GM19351 (cell line): ENCODE measurements around the gene KCNH1.
A peak's percentile ranks its signal among the peaks of the same experiment; 100 is the strongest.
"Not testable (repeated sequence)": the region's sequence is repeated elsewhere in the genome, so short reads cannot be mapped to it uniquely, and the experiment has no call there.

Experiments used
- ATAC-seq: cut with Tn5 transposase; IDR thresholded peaks from one replicate; pipeline ENCODE4 v1.9.1; 2021; ENCODE audit warnings: mild to moderate bottlenecking, moderate library complexity; ENCODE audit not compliant: unreplicated experiment

Gene KCNH1

DNA sequence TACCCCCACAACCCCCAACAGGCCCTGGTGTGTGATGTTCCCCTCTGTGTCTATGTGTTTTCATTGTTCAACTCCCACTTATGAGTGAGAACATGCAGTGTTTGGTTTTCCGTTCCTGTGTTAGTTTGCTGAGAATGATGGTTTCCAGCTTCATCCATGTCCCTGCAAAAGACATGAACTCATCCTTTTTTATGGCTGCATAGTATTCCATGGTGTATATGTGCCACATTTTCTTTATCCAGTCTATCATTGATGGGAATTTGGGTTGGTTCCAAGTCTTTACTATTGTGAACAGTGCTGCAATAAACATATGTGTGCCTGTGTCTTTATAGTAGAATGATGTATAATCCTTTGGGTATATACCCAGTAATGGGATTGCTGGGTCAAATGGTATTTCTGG is 122.8 kb downstream of the KCNH1 start:
- ATAC-seq, result not testable (repeated sequence)

DNA sequence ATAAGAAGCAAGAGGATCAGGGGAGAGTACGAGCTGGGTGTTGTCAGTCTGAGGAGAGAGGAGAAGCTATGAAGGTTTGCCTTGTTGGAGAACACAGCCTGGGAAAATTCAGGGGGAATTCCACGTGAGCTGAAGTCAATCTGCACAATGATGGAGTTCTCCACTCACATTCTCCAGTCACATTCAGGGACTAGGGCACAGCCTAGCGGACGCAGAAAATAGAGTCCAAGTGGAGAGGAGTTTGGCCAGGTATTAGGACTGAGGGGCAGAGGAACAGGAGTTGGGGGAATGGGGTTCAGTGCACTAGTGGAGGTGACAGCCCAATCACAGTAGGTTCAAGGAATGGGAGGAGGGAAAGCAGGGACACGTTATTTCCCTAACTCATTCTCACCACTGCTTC is 124.0 kb downstream of the KCNH1 start:
- ATAC-seq, result no peak

DNA sequence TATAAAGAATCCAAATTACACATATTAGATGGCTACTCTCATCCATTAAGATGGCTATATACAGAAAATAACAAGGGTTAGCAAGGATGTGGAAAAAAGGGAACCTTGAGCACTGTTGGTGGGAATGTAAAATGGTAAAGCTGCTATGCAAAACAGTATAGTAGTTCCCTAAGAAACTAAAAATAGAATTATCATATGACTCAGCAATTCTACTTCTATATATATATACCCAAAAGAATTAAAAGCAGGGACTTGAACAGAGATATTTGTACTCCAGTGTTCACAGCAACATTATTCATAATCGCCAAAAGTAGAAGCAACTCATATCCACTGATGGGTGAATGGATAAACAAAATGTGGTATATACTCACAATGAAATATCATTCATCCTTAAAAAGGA is 126.1 kb downstream of the KCNH1 start:
- no peak for ATAC-seq

DNA sequence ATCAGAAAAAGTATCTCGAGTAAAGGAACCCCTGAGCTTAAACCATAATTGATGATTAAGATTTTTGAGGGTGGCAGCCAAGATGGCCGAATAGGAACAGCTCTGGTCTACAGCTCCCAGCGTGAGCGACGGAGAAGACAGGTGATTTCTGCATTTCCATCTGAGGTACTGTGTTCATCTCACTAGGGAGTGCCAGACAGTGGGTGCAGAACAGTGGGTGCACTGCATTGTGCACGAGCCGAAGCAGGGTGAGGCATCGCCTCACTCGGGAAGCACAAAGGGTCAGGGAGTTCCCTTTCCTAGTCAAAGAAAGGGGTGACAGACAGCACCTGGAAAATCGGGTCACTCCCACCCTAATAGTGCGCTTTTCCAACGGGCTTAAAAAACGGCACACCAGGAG is 138.0 kb downstream of the KCNH1 start:
- not testable (repeated sequence) for ATAC-seq

DNA sequence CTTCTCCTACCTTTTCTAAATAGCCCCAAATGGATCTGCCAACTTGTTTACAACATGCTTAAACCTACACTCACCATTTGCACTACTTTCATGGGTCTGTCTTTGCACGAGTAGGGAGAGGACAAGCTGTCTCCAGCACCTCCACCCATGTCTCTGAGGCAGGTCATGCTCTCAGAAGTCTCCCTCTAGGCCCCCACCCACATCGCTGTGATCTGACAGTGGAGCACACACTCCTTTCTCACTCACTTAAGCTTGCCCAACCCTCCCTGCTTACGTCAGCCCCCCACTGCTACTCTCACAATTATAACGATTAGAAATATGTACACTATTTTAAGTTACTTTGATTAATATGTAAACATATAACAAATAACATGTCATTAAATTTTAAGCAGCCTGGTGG is 141.1 kb downstream of the KCNH1 start:
- no peak for ATAC-seq

DNA sequence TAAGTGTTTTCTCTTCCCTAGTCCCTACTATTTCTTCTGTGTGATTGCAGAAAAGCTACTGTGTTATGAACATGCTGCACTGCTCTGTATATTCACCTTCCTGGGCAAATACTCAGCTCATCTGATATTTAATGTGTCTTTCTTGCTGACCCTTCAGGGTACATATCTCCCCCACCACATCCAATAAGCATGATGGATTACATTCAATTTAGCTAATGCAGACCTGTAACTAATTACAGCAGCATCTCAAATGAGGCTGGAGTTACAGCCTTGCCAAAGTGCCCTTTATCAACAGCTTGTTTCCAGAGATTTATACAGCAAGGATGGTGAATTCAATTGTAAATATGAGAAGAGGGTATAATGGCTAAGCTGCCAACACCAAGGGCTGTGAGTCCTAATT is 144.0 kb downstream of the KCNH1 start:
- ATAC-seq, result no peak

DNA sequence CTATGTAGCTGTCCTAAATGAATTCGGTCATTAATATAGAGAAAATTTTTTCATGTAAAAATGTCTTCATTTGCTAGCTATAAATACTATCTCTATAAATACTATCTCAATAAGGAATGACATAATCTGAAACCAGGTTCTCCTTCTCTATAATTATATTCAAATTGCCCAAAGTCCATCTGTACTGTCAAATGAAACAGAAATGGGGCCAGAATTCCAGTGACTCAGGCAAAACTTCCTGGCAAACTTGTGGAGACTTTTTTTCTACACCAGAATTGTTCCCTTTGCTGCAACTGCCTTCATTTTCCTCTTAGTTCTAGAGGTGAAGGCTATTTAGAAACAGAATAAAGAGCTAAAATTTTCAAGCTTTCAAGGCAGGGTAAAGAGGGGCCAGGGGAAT is 152.5 kb downstream of the KCNH1 start:
- ATAC-seq, result no peak

DNA sequence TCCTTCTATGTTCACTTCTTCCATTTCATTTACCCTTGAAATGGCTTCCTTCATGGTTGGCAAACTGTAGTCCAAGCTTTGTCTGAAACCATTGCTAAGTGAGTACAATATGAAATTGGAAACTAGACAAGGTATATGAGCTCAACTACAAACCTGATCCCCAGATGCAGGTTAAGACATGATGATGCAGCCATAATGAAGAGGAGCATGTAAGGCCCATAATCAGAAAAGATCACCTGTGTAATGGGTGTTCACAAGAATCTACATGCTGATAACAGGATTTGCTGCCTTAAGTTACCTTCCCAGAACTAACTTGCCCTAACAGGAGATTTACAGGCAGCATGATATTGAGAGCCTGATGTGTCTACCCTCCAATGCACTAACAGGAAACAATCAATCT is 153.9 kb downstream of the KCNH1 start:
- ATAC-seq, result no peak

DNA sequence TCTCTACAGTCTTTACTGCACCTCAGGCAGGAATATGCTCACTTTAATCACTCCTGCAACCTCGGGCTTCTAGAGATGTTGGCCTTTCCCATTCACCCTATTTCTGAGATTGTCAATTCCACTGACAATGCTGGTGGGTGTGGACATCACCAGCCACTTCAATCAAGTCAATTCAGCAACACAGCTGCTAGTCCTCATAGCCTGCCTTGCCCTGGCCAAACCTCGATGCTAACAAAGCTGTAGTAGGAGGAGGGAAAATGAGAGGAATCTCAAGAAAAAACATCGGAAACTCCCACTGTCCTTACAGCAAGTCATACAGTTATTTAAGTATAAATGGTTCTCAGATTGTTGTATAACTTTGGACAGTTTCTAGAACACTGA is 155.0 kb downstream of the KCNH1 start:
- no peak for ATAC-seq

DNA sequence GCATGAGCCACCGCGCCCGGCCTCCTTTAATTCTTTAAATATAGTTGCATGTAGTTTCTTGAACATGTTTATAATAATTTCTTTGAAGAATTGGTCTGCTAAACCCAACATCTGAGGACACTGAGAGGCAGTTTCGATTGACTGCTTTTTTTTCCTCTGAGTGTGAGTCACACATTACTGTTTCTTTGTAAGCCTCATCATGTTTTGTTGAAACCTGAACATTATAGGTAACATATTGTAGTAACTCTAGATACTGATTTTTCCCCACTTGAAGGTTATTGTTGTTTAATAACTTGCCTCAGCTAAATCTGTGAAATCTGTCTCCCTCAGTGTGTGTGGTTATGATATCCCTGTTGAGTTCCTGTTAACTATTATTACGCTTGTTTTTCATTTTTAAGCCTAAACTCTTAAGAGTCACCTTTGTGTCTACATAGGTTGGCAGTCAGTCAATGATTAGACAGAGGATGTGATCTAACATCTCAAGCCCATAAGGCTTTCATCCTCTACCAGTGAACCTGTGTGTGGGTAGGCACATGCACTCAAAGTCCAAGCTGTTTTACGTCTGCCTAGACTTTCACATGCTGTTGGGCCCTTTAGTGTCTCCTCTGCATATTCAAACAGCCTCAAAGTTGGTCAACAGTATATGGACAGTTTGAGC is 155.5 kb downstream of the KCNH1 start:
- ATAC-seq, result no peak

DNA sequence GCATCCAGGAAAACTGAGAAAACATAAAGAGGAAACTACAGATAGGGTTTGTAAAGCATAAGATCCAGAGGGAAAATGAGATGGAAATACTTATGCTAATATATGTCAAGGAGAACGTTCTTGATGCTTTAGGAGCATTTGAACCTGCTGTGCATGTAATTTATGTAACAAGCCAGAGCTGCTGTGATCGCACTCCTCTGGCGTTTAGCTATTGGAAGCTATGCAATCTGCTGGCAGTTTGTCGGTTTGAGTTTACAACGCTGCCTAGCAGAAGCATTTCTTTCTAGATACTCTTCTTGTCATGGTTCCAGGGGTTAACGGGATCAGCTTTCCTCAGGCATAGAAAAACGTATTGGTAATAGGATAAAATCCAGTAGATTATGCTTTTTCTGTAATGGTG is 182.7 kb downstream of the KCNH1 start:
- no peak for ATAC-seq

DNA sequence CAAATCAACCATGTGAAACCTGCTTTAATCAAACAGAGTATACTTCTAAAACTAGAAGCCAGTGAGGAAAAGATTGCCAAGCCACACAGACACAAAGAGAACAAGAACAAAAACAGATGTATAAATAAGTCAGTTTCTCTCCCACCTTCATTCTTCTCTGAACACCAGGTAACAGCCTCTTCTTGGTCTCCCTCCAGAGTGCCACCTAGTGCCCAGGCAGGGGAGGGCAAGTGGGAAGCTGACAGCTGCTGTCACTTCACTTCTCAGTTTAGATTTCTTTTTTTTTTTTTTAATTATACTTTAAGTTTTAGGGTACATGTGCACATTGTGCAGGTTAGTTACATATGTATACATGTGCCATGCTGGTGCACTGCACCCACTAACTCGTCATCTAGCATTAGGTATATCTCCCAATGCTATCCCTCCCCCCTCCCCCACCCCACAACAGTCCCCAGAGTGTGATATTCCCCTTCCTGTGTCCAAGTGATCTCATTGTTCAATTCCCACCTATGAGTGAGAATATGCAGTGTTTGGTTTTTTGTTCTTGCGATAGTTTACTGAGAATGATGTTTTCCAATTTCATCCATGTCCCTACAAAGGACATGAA is 183.9 kb downstream of the KCNH1 start:
- ATAC-seq, result peak; percentile 92

DNA sequence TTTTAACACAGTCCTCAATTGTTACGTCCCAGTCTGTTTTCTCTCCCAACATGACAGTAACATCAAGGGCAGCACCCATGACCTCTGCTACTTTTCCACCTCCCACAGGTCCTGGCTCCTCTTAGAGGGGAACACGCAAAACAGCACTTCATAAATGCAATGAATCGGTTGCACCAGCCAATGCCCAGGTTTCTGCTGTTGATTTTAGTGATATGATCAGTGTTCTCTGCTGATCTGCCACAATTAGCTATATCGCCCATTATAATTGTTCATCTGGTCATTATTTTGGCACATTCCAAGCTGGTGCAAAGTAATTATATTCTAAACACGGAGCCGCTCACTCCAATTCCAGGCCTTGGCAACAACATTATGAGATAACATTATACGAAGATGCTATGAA is 184.5 kb downstream of the KCNH1 start:
- no peak for ATAC-seq

DNA sequence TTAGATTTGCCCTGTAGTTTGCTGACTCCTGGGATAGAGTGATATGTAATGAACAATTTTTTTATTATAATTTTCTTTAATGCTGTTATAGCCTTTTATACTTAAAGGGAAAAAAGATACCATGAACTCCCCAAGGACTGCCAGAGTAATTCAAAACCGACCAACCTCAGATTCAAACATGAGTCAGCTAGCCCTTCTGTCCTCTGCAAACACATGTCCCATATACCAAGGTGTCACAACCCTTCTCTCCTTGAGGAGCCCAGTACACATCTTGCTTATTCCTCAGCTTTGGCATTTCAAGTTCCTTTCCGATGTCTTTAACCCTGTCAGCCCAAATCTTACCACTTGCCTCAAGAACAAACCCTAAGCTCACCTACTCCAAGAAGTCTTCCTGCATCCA is 184.9 kb downstream of the KCNH1 start:
- ATAC-seq, result no peak

DNA sequence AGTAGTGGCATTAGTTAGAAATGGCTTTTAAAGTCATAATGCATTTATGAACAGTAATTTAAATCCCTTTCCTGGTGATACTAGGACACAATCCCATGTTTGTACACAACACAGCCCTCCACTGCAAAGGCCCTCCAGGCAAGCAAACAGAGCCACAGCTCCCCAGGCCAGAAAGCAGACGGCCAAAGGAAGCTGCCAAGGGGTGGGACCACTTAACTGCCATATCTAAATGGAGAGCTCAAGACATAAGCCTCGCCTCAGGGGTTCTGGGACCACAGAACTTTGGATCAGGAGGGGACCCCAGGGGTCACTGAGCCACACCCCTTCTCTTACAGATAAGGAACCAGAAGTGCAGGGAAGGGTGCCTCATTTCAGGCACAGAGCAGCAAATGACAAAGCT is 189.7 kb downstream of the KCNH1 start:
- ATAC-seq, result no peak

DNA sequence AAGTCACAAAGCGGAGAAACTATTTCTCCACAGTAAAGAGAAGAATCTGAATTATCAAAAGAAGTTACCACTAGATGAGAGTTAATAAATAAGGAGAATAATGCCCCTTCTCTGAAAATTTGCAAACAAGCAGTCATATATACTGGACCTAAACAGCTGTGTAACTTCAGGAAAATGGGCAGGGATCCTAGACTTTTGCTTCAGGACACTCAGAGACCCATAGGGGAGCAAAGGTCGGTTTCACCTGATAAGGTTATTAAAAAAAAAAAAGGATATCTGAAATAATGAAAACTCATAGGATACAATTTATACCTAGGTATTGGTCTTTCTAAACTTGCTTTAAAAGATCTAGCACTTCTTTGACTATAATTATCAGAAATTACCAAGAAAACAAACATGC is 191.4 kb downstream of the KCNH1 start:
- ATAC-seq, result no peak

DNA sequence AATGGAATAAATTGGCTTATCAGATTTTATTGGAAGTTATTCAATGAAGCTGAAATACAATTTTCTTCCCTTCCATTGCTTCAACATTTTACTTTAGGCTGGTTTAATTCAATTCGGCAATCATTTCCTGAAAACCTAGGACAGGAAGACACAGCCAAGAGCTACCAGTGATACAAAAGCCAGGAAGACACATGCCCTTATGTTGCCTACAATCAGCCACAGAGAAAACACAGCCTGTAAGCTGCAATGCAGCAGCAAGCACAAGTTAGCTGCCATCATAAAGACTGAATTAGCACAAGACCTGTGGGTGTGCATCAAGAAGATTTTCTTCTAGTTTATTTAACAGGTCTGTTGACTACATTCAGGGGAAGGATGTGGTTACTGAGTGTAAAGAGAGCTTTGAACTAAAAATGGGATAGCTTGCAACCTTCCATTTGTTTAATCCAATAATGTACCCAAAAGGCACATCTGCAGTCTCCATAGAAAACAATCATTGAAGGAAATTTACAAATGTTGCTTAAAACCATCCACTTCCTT is 193.8 kb downstream of the KCNH1 start:
- no peak for ATAC-seq

DNA sequence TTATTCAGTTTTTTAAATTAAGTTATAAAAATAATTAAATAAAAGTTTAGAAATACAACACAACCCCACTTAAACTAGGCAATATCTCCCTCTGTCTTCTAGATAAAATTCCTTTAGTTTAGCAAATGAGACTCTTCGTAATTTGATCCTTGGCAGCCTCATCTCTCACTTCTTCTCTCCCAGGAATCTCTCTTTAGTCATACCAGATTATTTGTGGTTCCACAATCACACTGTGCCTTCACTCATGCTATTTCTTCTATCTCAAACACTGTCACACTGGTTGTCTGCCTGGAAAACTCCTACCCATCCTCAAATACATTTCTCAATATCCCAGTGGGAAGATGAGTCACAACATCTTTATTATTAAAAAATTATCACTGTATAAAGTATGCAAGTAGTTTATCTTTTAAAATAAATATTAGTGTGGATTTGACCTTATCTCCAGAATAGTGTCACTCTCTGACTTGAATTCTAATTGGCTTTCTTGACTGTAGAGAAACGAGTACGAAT is 195.5 kb downstream of the KCNH1 start:
- ATAC-seq, result no peak

DNA sequence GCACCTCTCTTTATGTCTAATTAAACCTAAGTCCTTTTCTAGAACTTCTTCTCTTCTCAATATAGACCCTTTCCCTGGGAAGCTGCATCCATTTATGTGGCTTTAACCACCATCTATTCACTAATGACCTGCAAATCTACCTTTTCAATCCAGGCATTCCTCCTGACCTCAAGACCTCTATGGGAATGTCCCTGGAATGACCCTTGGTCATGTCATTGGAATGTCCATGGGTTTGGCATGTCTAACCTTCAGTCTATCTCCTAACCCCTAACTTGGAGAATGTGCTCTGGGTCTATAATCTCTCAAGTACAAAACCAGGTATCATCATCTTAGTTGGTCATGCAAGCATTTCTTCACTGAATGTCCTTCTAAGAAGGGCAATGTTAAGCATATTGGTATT is 196.1 kb downstream of the KCNH1 start:
- ATAC-seq, result no peak

DNA sequence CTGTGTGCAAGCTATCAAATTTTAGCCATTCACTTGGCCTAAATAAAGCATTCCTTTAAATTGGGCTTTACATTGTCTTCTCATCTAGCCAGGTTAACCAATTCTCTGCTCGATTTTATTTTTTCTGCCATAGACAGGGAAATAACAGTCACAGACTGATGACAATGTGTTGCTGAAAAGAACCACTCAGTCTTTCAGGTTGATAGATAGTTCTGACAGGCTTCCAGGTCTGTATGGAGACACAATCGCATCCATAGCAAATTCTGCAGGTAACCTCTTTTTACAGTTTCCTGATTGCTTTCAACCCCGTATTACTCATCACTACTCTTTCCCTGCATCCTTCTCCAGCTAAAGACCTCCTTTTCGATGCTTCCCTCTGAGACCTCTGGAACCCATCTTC is 198.0 kb downstream of the KCNH1 start:
- no peak for ATAC-seq

DNA sequence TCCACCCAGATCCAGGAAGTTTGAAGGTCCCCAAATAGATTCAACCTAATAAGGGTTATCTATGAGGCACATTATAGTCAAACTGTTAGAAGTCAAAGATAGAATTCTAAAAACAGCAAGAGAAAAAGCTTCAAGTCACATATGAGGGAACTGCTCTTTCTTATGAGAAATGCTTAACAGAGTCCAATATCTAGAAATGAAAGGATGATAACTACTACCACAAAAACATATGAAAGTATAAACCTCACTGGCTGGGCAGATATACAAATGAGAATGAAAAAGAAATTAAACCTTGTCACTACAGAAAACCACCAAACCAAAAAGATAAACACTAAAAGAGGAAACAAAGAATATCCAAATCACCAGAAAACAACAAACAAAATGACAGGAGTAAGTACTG is 201.8 kb downstream of the KCNH1 start:
- no peak for ATAC-seq

DNA sequence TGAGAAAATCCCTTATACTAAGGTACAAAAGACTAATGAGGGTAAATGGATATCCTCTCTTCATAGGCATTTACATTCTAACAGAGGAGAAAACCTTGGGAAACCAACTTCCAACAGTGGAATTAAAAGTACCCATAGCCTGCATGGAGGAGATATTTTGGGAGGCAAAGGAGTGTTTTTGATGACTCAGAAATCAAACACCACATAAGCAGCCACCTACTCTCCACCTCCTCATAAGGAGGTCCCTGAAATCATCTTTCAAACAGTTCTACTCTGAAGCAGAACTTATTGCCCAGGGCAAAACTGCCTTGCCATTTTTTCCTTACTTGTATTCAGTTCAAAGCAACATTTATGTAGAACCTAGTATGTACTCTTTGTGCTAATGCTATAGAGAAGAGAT is 211.3 kb downstream of the KCNH1 start:
- ATAC-seq, result no peak
